Neural cell (in vitro differentiated cells): ENCODE results near the gene JAZF1.

Source experiments
- EZH2 ChIP-seq: fragments of 200-600, 300-800 bp; shearing (Covaris generic), sonication (generic); IDR thresholded peaks from 2 replicates; pipeline ENCODE4 v1.6.1; 2014; ENCODE audit warnings: antibody characterized with exemption, low read length, borderline replicate concordance, mild to moderate bottlenecking; ENCODE audit not compliant: insufficient read depth, poor library complexity, severe bottlenecking
- MXI1 ChIP-seq: fragments of 450-650 bp; conservative IDR thresholded peaks from 2 replicates; pipeline ENCODE4 v1.6.1; 2014; ENCODE audit warnings: antibody characterized with exemption, mild to moderate bottlenecking; ENCODE audit not compliant: poor library complexity, severe bottlenecking
- SMC3 ChIP-seq: fragments of 450-650 bp; conservative IDR thresholded peaks from 2 replicates; pipeline ENCODE4 v1.6.1; 2014; ENCODE audit warnings: antibody characterized with exemption, mild to moderate bottlenecking, moderate library complexity; ENCODE audit not compliant: poor library complexity
- TAF1 ChIP-seq: IDR thresholded peaks from 2 replicates; pipeline ENCODE4 v1.6.1; 2012; ENCODE audit warnings: low read depth
- TF ChIP-seq, protein P1 (sequence below): fragments of 450-650 bp; IDR thresholded peaks from 2 replicates; pipeline ENCODE4 v1.5.1; 2014; ENCODE audit warnings: antibody characterized with exemption, mild to moderate bottlenecking, moderate library complexity; ENCODE audit not compliant: poor library complexity, severe bottlenecking
- TF ChIP-seq, protein P2 (sequence below): IDR thresholded peaks from 2 replicates; pipeline ENCODE4 v1.6.1; 2012; ENCODE audit warnings: borderline replicate concordance

DNA sequence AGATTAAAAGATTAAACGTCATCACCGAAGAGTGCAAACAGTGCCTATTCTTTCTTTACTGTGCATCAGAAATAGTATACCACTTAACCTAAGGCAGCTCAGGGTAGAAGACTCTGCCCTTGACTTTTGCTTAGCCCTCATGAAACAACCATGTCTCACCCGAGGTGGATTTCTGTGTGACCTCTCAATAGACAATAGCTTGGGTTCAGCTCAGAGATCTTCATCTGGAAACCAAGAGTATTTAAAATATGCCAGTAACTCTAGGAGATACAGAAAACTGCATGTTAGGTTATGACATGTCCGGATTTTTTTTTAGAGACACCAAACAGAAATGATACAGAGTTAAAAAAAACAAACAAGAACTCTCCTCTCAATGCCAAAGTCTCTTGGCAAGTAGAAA lies 75.8 kb downstream of the JAZF1 start:
- TF ChIP-seq SMC3 (no peak), MXI1 (no peak), TAF1 (no peak), EZH2 (no peak)
- TF ChIP-seq, protein P1, sequence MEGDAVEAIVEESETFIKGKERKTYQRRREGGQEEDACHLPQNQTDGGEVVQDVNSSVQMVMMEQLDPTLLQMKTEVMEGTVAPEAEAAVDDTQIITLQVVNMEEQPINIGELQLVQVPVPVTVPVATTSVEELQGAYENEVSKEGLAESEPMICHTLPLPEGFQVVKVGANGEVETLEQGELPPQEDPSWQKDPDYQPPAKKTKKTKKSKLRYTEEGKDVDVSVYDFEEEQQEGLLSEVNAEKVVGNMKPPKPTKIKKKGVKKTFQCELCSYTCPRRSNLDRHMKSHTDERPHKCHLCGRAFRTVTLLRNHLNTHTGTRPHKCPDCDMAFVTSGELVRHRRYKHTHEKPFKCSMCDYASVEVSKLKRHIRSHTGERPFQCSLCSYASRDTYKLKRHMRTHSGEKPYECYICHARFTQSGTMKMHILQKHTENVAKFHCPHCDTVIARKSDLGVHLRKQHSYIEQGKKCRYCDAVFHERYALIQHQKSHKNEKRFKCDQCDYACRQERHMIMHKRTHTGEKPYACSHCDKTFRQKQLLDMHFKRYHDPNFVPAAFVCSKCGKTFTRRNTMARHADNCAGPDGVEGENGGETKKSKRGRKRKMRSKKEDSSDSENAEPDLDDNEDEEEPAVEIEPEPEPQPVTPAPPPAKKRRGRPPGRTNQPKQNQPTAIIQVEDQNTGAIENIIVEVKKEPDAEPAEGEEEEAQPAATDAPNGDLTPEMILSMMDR, result no peak
- TF ChIP-seq, protein P2, sequence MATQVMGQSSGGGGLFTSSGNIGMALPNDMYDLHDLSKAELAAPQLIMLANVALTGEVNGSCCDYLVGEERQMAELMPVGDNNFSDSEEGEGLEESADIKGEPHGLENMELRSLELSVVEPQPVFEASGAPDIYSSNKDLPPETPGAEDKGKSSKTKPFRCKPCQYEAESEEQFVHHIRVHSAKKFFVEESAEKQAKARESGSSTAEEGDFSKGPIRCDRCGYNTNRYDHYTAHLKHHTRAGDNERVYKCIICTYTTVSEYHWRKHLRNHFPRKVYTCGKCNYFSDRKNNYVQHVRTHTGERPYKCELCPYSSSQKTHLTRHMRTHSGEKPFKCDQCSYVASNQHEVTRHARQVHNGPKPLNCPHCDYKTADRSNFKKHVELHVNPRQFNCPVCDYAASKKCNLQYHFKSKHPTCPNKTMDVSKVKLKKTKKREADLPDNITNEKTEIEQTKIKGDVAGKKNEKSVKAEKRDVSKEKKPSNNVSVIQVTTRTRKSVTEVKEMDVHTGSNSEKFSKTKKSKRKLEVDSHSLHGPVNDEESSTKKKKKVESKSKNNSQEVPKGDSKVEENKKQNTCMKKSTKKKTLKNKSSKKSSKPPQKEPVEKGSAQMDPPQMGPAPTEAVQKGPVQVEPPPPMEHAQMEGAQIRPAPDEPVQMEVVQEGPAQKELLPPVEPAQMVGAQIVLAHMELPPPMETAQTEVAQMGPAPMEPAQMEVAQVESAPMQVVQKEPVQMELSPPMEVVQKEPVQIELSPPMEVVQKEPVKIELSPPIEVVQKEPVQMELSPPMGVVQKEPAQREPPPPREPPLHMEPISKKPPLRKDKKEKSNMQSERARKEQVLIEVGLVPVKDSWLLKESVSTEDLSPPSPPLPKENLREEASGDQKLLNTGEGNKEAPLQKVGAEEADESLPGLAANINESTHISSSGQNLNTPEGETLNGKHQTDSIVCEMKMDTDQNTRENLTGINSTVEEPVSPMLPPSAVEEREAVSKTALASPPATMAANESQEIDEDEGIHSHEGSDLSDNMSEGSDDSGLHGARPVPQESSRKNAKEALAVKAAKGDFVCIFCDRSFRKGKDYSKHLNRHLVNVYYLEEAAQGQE, result no peak
